BJ (cell line): ENCODE results near the gene RBBP8NL. TPM values are rescaled to one million over a fixed set of nuclear protein-coding genes. Genes with fewer than 3 reads are reported as not detected.

Experiments used
- CTCF ChIA-PET: fragments of 350-600 bp; formaldehyde crosslinking; extraction: SDS; loops from one replicate; lab custom pipeline; 2021; ENCODE audit warnings: antibody characterized with exemption, inconsistent platforms; lab: Yijun Ruan, JAX
- POLR2A ChIA-PET: fragments of 300-600 bp; sonication (Branson Sonifier 250); formaldehyde crosslinking; extraction: SDS; loops from one replicate; lab custom pipeline; 2021; ENCODE audit warnings: antibody characterized with exemption; lab: Charles Lee
- DNase-seq: peaks from one replicate; pipeline ENCODE4 v3.0.0-alpha.2; 2011; ENCODE audit warnings: low read depth
- H3K27me3 ChIP-seq: 2 replicates; pipeline ENCODE4 v1.6.0; 2011; ENCODE audit warnings: low read length; ENCODE audit not compliant: control insufficient read depth, insufficient read depth
- H3K36me3 ChIP-seq: 2 replicates; pipeline ENCODE4 v1.5.1; 2011; ENCODE audit warnings: low read length; ENCODE audit not compliant: control insufficient read depth, insufficient read depth
- H3K4me3 ChIP-seq: 2 replicates; pipeline ENCODE4 v1.5.1; 2011; ENCODE audit warnings: low read depth, mild to moderate bottlenecking, control low read depth, low read length
- polyA plus RNA-seq: library from polyadenylated mRNA; depleted of rRNA; stranded (reverse); fragments of >200 nt; gene quantifications from 2 replicates; pipeline ENCODE4 v1.2.3, GENCODE V29; 2011
- TF ChIP-seq, protein P1 (sequence below): IDR thresholded peaks from 2 replicates; pipeline ENCODE4 v1.5.1; 2011; ENCODE audit warnings: low read depth, mild to moderate bottlenecking, control low read depth, inconsistent platforms, low read length, moderate library complexity; ENCODE audit not compliant: insufficient read depth

The RBBP8NL gene
- polyA plus RNA-seq, 1 experiment = not detected

DNA sequence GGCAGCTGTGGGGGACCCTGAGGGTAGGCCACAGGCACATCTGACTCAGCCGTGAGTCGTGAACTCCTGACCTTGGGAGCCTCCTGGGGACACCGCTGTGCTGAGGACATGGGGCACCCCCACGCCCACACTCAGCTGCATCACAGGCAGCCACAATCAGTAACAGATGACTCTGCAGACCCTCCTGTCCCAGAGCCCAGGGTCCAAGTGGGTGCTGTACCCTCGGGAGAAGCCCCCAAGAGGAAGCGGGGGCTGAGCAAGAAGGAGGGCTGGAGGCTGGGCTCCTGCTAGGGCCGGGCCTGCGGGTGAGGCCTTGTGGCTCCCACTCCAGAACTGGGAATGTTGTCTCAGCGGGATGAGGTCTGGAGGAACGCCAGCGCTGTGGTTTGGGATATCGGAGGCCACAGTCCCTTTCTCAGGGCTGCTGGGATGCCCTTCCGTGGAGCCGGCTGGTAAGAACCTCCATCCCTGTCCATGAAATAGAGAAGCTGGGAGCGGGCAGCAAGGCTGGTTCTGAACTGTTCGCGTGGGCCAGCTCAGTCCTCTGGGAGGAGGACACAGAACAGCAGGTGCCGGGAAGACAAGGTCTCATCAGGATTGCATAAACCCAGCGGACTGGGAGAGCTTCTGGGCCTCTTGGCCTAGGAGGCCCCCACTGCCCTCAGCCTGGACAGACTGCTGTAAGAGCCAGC is 57.1 kb downstream of the RBBP8NL start:
- peaks cover 3% of the 10 kb centered on the region; the same call in 1 of the 2 replicates for H3K27me3 ChIP-seq
- TF ChIP-seq, protein P1, sequence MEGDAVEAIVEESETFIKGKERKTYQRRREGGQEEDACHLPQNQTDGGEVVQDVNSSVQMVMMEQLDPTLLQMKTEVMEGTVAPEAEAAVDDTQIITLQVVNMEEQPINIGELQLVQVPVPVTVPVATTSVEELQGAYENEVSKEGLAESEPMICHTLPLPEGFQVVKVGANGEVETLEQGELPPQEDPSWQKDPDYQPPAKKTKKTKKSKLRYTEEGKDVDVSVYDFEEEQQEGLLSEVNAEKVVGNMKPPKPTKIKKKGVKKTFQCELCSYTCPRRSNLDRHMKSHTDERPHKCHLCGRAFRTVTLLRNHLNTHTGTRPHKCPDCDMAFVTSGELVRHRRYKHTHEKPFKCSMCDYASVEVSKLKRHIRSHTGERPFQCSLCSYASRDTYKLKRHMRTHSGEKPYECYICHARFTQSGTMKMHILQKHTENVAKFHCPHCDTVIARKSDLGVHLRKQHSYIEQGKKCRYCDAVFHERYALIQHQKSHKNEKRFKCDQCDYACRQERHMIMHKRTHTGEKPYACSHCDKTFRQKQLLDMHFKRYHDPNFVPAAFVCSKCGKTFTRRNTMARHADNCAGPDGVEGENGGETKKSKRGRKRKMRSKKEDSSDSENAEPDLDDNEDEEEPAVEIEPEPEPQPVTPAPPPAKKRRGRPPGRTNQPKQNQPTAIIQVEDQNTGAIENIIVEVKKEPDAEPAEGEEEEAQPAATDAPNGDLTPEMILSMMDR = no peak
- no peaks in the 10 kb centered on the region for H3K36me3 ChIP-seq
- H3K4me3 ChIP-seq = no peak overlapping the region
- DNase-seq = peak; percentile 31
- ChIA-PET POLR2A (no interaction called here), CTCF (interaction anchor here (1.2 to 5.8 kb wide), 4 partner anchors 11 to 66 kb away, joined by 3 to 55 read pairs (median 10); partner anchors contain the start of gene ADRM1)

DNA sequence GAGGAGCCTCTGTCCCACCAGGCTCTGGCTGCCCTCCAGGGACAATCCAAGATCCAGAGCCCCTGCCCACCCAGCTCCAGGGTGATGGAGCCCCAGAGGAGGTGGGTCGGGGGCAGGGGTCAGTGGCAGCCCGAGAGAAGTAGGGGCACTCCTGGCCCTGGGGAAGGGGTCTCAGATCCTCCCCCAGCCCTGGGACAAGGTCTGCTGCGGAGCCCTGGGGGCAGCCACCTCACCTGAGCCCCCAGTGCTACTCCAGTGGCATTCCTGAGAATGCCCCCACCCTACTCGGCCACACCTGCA is 57.6 kb downstream of the RBBP8NL start:
- no peaks in the 10 kb centered on the region for H3K36me3 ChIP-seq
- TF ChIP-seq, protein P1 = no peak
- CTCF ChIA-PET = interaction anchor here (1.2 to 5.8 kb wide), 4 partner anchors 11 to 66 kb away, joined by 3 to 55 read pairs (median 10); partner anchors contain the start of gene ADRM1
- H3K4me3 ChIP-seq = no peak overlapping the region
- POLR2A ChIA-PET = no interaction called here
- peaks cover 3% of the 10 kb centered on the region; the same call in 1 of the 2 replicates for H3K27me3 ChIP-seq
- no peak for DNase-seq

DNA sequence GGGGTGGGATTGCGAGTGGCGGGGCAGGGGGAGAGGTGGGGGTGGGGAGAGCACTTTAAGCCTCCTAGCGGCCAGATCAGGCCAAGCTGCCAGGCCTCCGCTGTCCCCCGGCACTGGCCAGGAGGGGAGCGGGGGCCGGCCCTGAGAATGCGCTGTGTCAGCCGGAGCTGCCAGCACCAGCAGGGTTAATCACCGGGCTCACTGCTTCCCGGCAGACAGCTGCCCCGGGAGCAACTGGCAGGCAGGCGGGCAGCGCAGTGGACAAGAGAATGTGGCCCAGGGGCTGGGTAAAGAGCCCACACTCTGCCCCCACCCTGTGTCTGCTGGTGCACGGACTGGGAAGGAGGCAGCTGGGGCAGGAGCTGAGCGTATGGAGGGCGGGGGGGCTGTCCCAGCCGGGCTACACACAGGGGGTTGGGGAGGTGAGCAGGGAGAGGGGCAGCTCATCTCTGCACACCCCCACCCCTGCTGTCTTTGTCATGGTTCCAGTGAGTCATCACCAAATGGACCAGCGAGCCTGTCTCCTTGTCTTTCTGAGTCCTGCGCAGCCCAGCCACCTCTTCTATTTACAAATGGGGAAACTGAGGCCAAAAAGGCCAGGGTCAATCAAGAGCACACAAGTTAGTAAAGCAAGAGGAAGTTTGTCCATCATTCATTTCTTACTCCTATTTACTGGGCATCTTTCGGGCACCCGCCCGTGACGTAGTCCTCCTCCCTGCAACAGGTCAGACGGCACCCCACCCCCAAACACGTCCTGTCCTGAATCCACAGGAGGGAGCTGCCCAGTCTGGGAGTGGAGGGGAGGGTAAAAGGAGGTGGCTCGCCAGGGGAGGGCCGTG is 58.1 kb downstream of the RBBP8NL start:
- no peak overlapping the region for H3K4me3 ChIP-seq
- DNase-seq = no peak
- no peaks in the 10 kb centered on the region for H3K36me3 ChIP-seq
- ChIA-PET CTCF (interaction anchor here (0.6 to 5.8 kb wide), 12 partner anchors 8 to 84 kb away, joined by 3 to 55 read pairs (median 5); partner anchors contain the start of gene ADRM1), POLR2A (interaction anchor here (0.6 kb wide), 1 partner anchor 17 kb away, joined by 3 read pairs; no protein-coding TSS in a partner anchor)
- H3K27me3 ChIP-seq = peaks cover 3% of the 10 kb centered on the region; the same call in 1 of the 2 replicates
- TF ChIP-seq, protein P1 = peak; percentile 56

DNA sequence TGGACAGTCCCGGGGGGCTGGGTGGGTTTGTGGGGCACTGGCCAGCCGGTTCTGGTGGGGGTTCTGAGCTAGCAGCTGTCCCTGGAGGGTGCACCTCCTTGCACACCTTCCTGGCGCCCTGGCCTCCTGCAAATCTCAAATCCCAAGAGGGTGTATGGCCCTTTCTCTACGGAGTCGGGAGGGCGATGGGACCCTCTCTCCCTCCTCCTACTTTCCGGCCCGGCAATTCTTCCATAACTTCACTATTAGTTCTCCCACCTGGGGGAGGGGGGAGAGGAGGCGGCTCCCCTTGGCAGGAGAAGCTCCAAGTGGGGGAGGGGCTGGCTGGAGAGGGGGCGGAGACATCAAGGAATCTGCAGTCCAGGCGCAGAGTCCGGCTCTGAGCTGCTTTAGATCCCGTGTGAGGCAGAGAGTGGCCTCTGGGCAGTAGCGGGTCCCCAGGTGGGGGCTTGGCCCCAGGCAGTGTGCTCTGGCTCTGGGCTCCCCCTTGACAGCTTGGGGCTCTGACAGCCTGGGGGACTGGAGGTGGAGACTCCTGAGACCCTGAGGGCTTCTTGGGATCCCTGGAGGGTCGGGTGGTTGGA is 58.9 kb downstream of the RBBP8NL start:
- no peak for DNase-seq
- H3K27me3 ChIP-seq = peaks cover 3% of the 10 kb centered on the region; the same call in 1 of the 2 replicates
- ChIA-PET CTCF (interaction anchor here (0.6 to 5.8 kb wide), 11 partner anchors 9 to 83 kb away, joined by 3 to 55 read pairs (median 5); partner anchors contain the start of gene ADRM1), POLR2A (interaction anchor here (0.6 kb wide), 1 partner anchor 18 kb away, joined by 3 read pairs; no protein-coding TSS in a partner anchor)
- H3K36me3 ChIP-seq = no peaks in the 10 kb centered on the region
- TF ChIP-seq, protein P1 = no peak
- H3K4me3 ChIP-seq = no peak overlapping the region
